HS-5 (cell line): ENCODE results near the gene MSH3.
"Not testable (repeated sequence)": the region's sequence is repeated elsewhere in the genome, so short reads cannot be mapped to it uniquely, and the experiment has no call there.

Source experiments
- DNase-seq: peaks from one replicate; pipeline ENCODE4 v3.0.0-alpha.2; 2012; ENCODE audit warnings: low read depth

The MSH3 gene

DNA sequence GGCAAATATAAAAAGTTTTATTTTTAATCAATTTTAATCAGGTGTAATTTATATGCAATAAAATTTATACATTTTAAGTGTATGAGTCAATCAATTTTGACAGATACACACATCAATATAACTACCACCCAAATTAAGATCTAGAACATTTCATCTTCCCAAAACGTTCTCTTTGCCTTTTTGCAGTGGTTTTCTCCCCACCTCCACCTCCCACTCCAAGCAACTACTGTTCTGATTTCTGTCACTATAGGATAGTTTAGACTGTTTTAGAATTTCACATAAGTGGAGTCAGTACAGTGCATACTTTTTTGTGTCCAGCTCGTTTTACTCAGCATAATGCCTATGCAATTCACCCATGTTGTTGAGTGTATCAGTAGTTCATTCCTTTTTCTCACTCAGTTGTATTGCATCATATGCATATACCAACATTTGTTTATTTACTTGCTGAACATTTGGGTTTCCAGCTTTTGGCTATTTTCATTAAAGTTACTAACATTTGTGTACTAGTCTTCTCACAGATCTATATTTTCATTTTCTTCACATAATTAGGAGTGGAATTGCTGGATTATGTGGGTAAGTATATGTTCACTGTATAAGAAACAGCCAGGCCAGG, 52.5 kb downstream of the MSH3 start:
- DNase-seq, result no peak

DNA sequence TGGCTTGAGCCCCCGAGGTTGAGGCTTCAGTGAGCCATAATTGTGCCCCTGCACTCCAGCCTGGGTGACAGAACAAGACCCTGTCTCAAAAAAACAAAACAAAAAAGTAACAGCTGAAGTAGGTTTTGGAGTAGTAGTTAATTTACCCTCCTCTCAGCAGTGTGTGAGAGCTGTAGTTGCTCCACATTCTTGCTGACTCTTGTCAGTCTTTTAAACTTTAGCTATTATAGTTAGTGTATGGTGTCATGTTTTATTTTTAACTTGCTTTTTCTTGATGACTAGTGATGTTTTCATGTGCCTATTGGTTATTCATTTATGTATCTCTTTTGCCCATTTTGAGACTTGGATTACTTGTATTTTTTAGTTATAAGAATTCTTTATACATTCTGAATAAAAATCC, 53.2 kb downstream of the MSH3 start:
- DNase-seq, result no peak

DNA sequence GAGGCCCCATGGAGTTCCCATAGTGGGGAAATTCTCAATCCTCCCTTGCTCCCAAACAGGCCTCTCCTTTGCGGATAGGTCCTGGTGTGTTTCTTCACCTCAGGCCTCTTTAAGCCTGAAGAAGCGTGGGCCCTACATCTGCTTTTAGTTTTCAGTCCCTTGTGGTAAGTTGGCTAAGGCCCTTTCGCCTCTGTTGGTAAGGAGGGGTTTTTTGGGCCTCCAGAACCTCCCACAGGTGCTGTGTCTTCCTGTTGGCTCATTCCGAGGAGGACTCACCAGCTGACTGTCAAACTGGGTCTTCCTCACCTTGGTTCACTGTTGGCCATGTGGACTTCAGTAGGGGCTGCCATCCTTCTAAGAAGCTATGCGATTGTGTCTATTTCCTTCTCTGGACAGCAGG, 56.8 kb downstream of the MSH3 start:
- no peak for DNase-seq

DNA sequence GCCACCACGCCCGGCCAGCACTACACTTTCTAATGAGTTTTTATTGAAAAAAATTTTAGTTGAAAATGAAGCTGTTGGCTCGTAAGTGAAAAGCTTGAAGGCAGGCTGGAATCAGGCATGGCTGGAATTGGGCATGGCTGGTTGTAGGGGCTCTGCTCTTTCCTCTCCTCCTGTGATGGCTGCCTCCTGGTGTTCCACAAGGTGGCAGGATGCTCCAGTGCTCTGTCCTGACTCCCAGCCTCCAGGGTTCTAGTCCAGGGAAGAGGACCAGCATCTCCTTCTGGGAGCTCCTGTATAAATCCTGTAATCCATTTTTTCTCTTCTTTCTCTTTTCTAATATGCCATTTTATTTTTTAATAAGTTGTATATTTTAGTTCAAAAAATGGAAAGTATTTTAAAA, 57.5 kb downstream of the MSH3 start:
- DNase-seq, result no peak

DNA sequence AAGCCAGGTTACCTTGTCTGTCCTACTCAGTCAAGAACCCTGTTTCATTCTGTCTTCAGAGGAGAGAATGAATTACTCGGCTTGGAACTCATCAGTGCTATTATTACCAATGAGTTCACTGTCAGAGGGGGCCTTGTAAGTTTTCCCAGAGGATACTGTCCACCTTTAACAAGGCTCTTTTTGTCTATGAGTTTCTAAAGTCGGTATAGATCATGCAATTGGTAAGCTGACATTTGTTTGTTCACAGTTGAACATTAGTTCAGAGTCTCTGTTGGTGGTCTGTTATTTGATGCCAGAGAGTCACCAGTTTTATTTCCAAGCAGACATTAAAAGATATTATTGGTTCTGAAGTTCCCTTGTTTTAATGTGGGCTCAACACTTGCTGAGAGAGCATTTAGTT, 58.5 kb downstream of the MSH3 start:
- no peak for DNase-seq

DNA sequence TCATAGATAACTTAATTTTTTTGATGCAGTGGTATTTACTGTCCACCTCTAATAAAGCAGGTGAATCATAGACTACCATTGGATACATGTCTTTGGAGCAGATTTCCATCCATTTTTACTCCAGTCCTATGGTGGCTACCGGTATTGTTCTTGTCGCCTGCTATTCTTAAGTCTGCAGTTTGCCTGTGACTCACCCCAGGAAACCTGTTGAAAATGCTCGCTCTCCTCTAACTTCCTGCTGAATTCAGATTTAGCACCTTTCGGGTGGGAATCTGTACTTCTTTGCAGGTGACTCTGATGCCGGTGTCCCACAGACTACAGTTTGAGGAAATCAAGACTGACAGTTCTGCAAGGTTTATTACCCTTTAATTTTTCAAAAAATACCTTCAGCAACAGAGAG, 59.2 kb downstream of the MSH3 start:
- DNase-seq, result no peak

DNA sequence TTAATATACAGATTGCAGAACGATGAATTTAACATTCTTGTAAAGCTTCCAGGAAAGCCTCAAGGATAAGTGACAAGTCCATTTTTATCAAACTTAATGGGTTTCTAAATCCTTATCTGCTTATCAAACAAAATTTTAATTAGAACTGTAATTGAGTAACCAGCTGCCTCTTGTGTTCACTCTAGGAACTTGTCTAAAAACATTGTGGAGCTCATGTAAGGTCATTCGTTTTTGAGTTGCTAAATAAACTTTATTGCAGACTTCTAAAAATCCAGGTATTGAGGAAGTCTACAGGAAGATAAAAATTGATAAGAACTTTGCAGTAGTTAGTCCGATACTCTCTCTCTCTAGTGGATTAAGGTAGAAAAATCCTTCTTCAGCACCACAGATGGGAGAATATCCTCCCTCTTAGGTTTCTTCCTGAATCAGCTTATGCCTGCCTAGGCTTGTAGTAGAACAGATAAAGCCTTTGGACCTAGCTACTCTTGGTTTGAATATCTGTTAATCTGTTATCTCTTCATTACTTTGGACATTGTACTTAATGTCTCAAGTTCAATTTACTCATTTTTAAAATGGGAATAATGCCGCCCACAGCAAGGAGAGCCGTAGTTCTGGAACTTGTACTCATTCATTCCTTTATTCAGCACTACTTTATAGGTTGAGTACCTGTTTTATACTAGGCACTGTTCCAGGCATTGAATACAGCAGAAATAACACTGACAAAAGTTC, 60.3 kb downstream of the MSH3 start:
- no peak for DNase-seq

DNA sequence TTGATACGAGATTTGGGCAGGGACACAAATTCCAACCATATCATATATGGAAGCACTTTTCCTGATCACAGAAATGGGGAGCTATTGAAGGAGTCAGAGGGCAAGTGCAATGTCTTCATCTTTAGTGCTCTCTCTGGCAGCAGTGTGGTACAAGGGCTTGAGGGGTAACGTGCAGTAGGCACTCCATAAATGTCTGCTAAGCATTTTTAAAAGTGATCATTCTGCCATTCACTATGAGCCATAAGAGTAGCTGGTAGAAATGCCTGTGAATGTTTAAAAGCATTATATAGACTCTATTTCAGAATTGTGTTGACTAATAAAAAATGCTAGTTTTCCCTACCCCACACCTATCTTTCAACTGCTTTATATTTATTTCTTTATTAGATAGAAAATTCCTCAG, 61.4 kb downstream of the MSH3 start:
- no peak for DNase-seq

DNA sequence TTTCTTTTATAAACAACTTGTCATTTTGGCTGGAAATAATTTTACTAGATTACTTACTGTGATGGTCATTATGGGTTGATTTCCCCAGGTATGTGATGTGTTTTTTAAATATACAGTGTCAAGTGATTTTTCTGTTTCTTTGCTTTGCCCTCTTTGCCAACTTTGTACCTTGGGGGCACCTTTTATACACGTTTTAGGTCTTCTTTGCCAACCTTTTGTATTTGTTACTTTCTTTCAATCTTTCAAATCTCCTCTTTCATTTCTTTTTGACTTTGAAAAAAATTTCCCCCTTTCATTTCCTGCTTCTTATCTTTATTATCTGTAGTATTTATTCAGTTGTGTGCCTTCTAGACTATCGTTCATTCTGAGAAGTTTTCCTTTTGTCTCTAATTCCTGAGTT, 65.7 kb downstream of the MSH3 start:
- no peak for DNase-seq

DNA sequence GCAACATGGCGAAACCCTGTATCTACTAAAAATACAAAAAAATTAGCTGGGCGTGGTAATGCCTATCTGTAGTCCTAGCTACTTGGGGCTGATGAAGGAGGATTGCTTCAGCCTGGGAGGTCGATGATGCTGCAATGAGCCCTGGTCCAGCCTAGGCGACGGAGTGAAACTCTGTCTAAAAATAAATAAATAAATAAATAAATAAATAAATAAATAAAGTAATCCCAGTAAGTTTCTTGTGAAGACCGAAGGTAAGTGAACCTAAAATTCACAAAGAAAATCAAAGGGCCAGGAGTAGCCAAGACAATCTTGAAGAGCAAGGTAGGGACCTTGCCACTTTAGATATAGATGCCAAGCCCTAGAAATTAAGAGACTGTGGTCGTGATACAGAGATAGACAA, 68.5 kb downstream of the MSH3 start:
- no peak for DNase-seq

DNA sequence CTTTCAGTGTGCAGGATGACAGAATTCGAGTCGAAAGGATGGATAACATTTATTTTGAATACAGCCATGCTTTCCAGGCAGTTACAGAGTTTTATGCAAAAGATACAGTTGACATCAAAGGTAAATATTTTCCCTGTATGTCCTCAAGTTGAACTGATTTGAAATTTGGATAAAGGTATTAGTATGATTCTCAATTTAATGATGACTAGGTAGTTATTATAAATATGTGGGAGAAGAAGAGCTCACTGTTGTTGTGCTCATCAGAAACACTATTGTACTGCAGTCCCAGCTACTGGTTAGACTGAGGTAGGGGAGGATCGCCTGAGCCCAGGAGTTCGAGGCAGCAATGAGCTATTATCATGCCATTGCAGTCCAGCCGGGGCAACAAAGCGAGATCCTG, 71.0 kb downstream of the MSH3 start:
- no peak for DNase-seq

DNA sequence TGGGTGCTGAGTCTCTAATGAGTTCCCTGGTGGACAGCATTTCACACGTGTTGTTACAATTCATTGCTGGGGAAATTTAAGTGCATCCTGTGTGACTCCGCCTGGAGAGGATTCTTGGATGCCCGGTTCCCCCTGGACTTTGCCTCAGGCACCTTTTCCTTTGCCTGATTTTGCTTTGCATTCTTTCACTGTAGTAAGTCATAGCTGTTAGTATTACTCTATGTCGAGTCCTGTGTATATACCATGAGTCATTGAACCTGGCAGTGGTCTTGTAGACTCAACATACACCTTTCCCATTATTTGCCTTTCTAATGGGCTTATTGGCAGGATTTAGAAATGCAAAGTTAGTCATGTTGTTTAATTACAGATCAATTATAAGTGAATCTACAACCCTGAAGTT, 82.3 kb downstream of the MSH3 start:
- no peak for DNase-seq

DNA sequence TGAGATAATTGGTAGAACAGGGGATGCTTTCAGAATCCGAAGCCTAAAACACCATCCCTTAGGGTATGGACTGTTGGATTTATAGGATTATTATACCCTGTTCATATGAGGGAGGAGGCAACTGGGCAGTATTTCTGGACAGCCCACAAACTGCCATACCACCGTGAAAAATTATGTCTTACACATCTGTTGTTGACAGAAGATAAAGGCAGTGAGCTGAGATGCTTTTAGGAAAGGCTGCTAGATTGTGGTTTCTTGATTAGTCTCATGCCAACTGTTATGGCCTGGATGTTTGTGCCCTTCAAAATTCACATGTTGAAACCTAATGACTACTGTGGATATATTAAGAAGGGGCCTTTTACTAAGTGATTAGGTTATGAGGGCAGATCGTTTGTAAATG, 84.0 kb downstream of the MSH3 start:
- no peak for DNase-seq

DNA sequence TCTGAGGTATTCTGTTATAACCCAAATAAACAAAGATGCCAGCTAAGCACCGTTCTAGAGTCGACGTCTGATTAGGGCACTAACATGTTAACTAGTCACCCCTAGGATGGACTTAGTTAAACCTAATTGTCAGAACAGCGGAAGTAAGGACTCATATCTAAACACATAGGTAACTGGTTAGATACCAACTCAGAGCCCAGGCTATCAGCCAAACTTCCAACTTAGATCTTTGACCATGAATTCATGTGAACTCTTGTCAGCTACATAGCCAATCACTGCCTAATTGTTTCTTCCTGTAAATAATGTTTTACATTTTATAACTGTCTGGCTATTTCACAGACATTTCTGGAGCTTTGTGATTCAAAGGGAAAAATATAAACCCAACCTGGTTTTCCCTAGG, 84.6 kb downstream of the MSH3 start:
- no peak for DNase-seq

DNA sequence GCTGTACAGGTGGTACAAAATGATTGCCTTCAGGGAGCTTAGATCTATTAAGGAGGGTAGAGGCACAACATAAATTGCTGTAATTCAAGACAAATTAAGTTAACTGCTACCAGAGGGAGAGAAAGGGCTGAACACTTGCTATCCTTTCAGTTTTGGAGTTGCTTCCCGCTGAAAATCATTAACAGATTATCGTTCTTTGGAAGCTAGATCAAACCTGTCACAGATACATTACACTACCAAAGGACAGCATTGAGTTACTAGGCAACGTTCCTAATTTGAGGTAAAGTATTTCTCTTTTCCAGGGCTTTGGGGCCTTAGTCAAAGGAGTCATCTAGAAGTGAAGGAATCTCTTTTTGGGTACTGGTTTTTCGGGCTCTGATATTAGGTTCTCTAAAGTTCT, 85.0 kb downstream of the MSH3 start:
- no peak for DNase-seq

DNA sequence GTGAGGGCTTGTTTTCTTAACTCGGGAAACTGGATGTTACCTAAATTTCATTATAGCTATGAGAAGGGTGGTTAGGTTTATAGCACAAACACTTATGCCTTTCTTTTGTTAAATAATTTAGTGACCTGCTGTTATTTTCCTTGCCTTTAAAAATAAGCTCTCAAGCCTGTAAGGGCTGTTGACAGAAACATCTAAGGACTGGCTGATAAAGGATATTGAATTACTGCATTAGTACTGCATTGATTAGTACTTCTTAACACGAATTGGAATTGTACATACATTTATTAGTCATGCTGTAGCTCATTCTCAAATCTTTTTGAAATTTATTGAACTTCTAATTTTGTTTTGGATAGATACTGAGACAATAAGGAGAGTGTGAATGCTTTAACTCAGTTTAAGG, 85.4 kb downstream of the MSH3 start:
- no peak for DNase-seq

DNA sequence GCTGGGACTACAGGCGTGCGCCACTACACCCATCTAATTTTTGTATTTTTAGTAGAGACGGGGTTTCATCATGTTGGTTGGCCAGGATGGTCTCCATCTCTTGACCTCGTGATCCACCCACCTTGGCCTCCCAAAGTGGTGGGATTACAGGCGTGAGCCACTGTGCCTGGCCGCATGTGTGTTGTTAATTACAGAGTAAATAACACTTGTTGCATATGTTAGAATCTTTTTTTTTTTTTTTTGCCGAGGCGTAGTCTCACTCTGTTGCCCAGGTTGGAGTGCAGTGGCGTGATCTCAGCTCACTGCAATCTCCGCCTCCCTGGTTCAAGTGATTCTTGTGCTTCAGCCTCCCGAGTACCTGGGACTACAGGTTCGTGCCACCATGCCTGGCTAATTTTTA, 86.0 kb downstream of the MSH3 start:
- not testable (repeated sequence) for DNase-seq

DNA sequence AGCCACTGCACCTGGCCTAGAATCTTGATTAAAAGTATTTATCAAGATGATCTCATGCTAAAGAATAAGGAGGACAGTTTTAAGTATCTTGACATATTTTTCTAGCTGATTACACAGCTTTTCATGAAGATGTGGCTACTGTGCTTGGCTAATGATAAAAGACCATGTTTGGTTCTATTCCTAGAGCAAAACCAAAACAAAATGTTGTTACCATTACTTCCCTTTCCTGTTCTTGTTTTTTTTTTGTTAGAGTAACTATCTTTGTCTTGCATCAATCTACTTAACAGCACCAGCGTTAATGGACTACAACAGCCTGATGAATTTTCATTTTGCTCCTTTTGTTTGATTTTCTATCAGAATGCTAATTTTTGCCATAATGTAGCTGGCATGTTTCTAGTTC, 86.5 kb downstream of the MSH3 start:
- DNase-seq, result no peak

DNA sequence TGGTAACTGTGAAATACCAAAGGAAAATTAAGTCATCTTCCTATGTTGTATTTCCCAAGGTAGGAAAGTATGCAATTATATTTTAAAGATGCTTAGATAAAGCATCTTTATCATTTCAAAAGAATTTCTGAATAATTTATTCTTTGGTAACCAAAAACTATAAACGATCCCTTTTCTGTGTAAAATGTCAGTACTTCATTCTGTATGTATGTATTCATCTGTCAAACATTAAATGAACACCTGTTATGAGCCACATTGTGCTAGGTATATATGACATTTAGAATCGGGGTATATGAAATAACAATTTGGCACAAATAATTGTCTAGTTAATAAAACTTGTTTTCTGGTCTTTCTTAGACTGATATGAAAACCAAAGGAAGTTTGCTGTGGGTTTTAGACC, 89.7 kb downstream of the MSH3 start:
- DNase-seq, result no peak

DNA sequence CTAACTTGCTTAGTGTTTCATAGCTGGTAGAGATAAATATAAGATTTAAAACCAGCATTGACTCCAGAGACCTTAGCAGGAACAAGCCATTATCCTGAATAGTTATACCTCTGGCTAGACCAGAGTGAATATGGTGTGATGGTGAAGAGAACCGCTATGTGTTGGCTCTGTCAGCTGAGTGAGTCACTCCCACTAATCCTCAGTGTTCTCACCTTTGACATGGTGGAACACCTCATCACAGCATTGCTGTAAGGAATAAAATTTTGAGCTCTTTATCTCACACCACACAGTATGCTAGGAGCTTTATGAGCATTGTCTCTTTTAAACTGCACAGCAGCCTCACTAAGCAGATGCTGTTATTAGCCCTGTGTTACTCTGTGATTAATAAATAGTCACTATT, 91.0 kb downstream of the MSH3 start:
- DNase-seq, result no peak

DNA sequence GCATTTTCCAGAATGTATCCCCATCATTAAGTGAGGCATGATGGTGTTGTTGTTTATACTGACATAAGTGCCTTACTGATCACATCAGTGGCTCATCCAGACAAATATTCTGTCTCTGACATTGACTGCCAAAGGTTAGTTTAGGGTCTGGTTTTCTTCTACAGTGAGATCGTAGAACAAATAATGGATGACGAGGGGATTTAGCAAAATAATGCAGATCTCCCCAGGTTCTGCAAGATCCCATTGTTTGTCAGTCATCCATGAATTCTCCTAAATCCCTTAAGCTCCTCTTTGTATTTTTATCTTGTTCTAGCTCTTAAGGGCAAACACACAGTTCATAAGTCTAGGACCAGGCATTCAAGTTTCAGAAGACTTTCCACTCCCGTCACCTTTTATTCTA, 93.5 kb downstream of the MSH3 start:
- no peak for DNase-seq

DNA sequence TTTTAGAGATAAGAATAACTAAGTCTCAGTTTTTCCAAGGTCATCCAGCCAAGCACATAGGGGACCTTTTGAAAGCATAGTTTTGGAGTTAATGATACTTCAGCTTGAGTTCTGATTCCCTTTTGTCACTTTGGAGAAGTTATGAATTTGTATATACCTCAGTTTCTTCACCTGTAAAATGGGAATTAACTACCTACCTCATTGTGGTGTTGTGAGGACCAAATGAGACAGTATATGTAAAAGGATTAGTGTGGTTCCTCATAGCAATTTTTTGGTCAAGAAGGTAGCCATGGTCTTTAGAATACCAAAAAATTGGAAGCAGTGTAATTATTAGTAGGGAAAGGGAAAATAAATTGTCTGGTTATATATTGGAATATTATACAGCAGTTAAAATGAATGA, 98.0 kb downstream of the MSH3 start:
- DNase-seq, result no peak

DNA sequence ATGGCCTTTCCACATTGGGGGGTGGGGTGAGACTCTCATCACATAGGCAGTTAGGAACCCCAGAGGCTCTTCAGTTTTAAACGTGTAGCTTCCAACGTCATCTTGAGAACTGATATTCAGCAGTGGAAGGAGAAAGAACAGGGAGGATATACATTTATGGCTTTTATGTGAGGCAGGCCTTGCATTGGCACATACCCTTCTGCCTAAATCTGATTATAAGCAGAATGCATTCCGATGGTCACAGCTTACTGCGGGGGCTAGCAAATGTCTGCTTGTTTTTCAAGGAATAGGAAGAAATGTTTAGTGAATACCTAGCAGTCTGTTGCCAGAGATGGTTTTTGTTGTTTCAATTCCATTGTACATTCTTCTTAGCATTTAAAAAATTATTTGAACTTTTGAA, 99.3 kb downstream of the MSH3 start:
- DNase-seq, result no peak

DNA sequence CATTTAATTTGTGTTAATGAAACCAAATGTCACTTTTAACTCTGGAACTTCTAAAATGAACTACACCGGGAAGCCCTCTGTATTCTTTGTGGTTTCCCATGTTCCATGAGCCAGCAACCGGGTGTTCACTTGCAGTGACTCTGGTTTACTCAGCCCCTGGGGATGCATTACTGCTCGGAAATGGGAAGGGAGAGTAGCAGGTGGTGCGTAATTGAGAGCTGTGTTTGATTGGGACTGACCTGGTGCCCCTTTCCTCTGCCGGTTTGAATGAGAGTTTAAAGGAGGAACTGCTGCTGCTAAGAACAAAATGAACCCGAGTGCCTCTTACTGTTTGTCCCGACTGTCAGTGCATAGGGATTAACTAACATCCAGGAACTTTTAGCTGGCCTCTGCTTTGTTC, 100.4 kb downstream of the MSH3 start:
- no peak for DNase-seq
